ENCODE data around the gene MORN1. TPM values are rescaled to one million over a fixed set of nuclear protein-coding genes. Genes with fewer than 3 reads are reported as not detected.

Gene MORN1
- 4.7 and 5.7 TPM in 2 replicates for total RNA-seq

DNA sequence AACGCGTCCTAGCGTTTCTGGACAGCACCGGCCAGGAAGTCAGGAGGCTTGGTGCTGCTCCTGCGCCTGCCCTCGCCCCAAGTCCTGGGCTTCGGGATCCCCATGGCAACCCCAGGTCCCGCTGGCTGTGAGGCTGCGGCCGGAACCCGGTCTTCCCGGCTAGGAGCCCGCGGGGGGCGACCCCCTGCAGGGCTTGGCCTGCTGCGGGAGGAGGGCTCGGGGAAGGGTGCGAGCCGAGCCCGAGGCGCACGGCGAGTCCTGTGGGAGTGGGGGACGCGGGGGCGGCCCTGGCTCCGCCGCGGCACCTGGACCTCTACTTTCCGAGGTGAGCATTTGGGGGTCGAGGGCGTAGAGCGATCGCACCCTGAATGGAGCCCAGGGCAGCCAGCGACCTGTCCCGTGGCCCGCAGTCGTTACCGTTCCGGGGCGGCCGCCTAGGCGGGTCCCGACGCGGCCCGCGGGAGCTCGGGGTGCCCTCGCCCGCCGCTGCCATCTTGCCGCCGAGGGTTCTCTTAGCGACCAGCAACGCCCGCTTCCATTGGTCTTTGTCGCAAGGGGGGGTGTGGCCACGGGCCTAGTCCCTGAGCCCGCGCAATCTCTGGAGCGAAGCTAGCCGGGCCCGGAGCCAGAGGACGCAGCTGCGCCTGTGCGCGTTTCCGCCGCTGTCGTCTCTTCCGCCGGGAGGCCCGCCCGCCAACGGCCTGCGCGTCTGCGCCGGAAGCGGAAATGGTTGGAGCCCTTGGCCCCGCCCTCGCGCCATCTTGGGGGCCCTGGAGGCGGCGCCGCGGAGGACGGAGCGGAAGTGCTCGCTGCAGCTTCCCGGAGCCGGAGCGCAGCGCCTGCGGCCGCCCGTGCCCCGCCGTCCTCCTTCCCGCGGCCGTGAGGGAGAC is at the start of gene MORN1, which contains the start of gene RER1:
Gene MORN1, minus strand, starts transcription at position 514 of the 890 bp plus-strand sequence. Its CDS starts 21 bp downstream, at position 493.
Gene RER1, plus strand, starts transcription at position 801 of the 890 bp plus-strand sequence. CDS start 3,950 bp downstream, outside the sequence.

GRCh38 chr1:2412395-2412772 is 21.0 kb upstream of the MORN1 start, which contains the start of gene PEX10:
PEX10 (minus strand) TSS chr1:2412564; CDS start chr1:2412502, 62 bp downstream.

Other genes with a start within 250 kb of the MORN1 start
- gene FAAP20, start 196.8 kb downstream of the MORN1 start, total RNA-seq: 32.1 and 32.9 TPM in 2 replicates
- 62.8 and 70.0 TPM in 2 replicates for gene SKI, start 163.2 kb downstream of the MORN1 start, total RNA-seq
- gene RER1, start 287 bp upstream of the MORN1 start, total RNA-seq: 96.5 and 119 TPM in 2 replicates
- gene PEX10, start 21.0 kb upstream of the MORN1 start, total RNA-seq: 22.2 and 27.0 TPM in 2 replicates
- gene PLCH2, start 84.7 kb upstream of the MORN1 start, total RNA-seq: not detected in 2 replicates
- 20.5 and 25.7 TPM in 2 replicates for gene PANK4, start 135.0 kb upstream of the MORN1 start, total RNA-seq
- not detected in 2 replicates for gene HES5, start 138.7 kb upstream of the MORN1 start, total RNA-seq
- gene TNFRSF14, start 164.8 kb upstream of the MORN1 start, total RNA-seq: 15.9 and 23.1 TPM in 2 replicates
- gene PRXL2B, start 195.2 kb upstream of the MORN1 start, total RNA-seq: 10.9 and 20.9 TPM in 2 replicates
- not detected in 2 replicates for gene MMEL1, start 241.5 kb upstream of the MORN1 start, total RNA-seq